Caki2 (cell line): ENCODE results near the gene ARPC1B. TPM values are rescaled to one million over a fixed set of nuclear protein-coding genes. Genes with fewer than 3 reads are reported as not detected.
"Not testable (repeated sequence)": the region's sequence is repeated elsewhere in the genome, so short reads cannot be mapped to it uniquely, and the experiment has no call there.

Experiments used
- DNase-seq: peaks from one replicate; pipeline ENCODE4 v3.0.0-alpha.2; 2015; ENCODE audit warnings: low read depth
- in situ Hi-C: cut with HindIII; loops from 2 replicates; pipeline ENCODE4 v1.10.0; 2016; ENCODE audit warnings: low sequenced_read_pairs, low pct_unique_long_range_greater_than_20kb, mixed read lengths
- total RNA-seq: library from RNA; depleted of rRNA; stranded (reverse); fragments of >200 nt; shearing (Covaris generic); gene quantifications from 2 replicates; pipeline ENCODE4 v1.2.3, GENCODE V29; 2014; ENCODE audit warnings: low replicate concordance; rRNA removed

The ARPC1B gene
- total RNA-seq, 1 experiment from 2014 or later = 491 TPM

DNA sequence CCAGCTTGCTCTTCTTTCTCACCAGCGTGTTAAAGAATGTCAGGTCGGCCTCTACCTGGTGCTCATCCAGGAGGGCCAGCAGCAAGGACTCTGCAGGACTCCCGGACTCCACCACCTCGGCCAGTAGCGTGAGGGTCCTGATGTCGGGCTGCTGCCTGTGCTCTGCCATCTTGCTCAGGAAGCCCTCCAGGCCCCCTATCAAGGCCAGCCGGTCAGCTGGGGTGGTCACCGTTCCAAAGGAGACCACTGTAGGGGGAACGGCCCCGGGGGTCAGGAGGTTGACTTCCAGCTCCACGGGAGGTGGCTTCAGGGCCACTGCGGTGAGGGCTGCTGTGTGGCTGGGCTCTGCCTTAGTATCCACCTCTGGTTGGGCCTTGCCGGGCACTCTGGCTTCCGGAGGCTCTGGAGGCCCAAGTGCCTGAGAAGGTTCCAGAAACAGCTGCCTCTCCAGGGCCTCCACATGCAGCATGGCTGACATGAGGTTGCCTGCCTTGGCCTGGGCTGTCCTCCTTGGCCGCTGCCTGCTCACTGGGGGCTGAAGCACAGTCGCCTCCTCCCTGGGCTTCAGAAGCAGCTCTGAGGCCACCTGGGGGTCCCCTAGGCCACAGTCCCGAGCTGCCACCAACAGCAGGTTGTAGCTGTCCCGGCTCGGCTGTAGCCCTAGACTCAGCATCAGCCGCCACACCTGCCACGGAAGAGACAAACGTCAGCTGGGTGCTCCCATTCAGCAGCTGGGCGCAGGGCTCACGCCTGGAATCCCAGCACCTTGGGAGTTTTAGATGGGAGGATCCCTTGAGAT lies 50.6 kb downstream of the ARPC1B start:
- in situ Hi-C loops = no loop called here
- no peak for DNase-seq

DNA sequence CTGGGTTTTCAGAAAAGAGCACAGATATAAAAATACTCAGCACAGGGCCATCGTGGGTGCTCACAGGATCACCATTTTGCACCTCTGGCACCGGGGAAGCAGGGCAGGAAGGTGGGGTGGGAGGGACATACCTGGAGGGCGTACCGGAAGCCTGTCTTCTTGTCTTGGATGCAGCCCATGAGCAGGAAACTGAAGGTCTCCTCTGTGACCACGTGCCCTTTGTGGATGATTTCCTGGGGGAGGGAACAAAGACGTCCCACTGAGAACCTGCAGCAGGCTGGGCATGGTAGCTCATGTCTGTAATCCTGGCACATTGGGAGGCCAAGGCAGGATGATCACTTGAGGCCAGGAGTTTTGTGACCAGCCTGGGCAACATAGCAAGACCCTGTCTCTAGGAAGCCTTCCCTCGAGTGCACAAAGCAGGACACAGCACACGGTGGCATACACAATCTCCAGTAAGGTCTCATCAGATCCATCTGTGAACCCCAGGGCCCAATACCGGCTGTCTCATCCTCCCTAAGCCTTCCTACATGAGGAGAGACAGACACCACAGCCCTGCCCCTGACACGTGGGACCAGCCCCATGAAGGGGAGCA lies 54.5 kb downstream of the ARPC1B start:
- DNase-seq = no peak
- in situ Hi-C loops = no loop called here

DNA sequence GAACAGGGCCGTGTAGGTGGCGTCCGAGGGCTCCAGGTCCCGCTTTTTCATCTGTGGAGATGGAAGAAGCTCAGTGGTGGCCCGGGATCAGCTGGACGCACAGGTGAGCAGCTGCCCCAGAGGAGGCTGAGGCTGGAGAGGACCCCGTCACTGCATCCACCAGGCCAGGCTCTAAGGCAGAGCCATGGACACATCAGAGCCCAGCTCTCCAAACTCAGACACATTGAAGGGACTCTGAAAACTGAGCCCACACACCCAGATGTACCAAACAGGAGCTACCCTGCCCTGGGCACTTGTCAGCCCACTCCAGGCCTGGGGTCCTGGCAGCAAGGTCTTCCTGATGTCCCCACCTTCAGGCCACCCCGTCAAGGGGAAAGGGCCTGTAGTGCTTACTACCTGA lies 55.2 kb downstream of the ARPC1B start:
- in situ Hi-C loops = no loop called here
- DNase-seq = no peak

DNA sequence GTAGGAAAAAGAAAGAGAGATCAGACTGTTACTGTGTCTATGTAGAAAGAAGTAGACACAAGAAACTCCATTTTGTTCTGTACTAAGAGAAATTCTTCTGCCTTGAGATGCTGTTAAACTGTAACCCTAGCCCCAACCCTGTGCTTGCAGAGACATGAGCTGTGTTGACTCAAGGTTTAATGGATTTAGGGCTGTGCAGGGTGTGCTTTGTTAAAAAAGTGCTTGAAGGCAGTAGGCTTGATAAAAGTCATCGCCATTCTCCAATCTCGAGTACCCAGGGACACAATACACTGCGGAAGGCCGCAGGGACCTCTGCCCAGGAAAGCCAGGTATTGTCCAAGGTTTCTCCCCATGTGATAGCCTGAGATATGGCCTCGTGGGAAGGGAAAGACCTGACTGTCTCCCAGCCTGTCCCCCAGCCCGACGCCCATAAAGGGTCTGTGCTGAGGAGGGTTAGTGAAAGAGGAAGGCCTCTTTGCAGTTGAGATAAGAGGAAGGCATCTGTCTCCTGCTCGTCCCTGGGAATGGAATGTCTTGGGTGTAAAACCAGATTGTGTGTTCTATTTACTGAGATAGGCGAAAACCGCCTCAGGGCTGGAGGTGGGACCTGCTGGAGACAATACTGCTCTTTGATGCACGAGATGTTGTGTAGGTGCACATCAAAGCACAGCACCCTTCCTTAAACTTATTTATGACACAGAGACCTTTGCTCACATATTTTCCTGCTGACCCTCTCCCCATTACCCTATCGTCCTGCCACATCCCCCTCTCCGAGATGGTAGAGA lies 57.4 kb downstream of the ARPC1B start:
- DNase-seq, in situ Hi-C loops: not testable (repeated sequence)

DNA sequence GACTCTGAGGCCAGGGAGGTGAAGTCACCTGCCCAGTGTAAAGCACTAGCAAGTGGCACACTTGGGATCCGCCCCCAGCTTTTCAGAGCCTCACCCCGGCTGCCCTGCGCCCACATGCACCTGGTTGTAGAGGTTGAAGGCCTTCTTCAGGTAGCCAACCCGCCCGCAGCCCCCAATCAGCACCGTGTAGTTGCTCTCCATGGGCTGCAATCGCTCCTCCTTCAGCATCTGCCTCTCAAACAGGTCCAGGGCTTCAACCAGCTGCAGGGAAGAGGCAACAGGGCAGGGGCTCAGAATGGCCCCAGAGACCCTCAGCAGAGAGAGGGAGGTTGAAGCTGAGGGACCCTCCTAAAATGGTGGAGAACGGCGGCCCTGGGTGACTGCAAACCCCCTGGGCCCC lies 58.6 kb downstream of the ARPC1B start:
- no peak for DNase-seq
- in situ Hi-C loops = no loop called here

DNA sequence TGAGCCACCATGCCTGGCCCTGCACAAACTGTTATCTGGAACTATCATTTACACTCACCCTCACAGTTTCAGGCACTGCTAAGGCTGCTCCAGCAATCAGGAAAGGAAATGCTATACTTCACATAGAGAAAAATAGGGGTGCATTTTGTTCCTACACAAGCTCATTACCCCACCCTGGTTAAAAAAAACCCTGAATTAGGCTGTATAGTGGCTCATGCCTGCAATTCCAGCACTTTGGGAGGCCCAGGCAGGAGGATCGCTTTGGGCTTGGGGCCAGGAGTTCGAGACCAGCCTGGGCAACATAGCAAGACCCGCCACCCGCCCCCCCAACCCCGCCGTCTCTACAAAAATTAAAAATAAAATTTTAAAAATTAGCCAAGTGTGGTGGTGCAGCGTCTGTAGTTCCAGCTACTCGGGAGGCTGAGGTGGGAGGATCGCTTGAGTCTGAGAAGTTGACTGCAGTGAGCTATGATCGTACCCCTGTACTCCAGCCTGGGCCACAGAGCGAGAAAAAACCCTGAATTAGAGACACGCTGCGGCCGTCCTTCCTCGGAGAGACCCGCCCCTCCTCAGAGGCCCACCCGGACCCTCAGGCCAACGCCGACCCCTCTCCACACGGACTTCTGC lies 63.5 kb downstream of the ARPC1B start:
- DNase-seq = no peak
- in situ Hi-C loops = no loop called here

DNA sequence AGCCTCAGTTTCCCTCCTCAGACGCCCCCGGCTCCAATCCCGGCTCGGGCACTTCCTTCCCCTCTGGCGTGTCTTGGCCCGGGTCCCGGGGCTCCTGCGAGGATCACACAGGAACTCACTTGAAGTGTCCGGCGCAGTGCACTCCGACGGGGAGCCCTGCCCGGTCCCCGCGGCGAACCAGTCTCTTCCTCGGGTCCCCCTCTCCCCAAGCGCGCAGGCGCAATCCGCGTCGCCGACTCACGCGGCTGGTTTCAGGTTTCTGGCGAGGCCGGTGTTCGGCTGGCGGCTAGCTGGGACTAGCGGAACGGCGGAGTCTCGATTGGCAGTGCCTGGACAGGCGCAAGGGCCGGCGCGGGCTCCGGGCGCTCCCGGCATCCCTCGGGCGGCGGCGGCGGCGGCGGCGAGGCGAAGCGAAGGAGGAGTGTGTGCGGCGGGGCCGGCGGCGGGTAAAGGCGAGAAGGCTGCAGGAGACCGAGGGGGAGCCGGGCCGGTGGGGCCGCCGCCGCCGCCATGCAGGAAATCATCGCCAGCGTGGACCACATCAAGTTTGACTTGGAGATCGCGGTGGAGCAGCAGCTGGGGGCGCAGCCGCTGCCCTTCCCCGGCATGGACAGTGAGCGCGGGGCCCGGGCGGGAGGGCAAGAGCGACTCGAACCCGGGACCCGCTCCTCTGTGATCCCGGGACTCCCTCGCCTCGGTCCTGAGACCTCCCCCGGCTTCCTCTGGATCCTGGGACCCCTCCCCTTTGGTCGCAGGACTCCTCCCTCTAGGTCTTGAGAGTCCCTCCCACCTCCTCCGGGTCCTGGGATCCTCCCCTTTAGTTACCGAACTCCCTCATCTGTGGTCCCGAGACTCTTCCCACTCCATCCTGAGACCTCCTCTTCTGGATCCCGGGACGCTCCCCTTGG lies 64.3 kb downstream of the ARPC1B start, which contains the start of the genes CPSF4 and PTCD1:
Gene CPSF4, plus strand, starts transcription at position 371 of the 908 bp plus-strand sequence. Its CDS starts 140 bp downstream, at position 511.
Gene PTCD1, minus strand, starts transcription at position 226 of the 908 bp plus-strand sequence. CDS start 3,556 bp downstream, outside the sequence.
- peak; percentile 89 for DNase-seq
- in situ Hi-C loops = no loop called here

DNA sequence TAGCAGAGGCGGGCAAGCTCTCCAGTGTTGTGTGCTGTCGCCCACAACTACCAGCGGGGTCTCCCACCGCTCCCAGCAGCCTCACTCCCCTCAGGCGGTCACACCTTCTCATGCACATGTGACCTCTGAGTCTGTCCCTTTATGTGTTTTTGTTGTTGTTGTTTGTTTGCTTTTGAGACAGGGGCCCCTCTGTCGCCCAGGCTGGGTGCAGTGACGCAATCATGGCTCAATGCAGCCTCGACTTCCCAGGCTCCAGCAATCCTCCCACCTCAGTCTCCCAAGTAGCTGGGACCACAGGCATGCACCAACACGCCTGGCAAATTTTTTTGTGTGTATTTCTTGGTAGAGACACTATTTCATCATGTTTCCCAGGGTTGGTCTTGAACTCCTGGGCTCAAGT lies 65.7 kb downstream of the ARPC1B start:
- in situ Hi-C loops = no loop called here
- DNase-seq = no peak

Other genes starting within 250 kb of the ARPC1B start
- gene SMURF1, start 230.6 kb upstream of the ARPC1B start, total RNA-seq = 37.7 and 50.4 TPM in 2 replicates
- 1.1 and 2.3 TPM in 2 replicates for gene KPNA7, start 166.6 kb upstream of the ARPC1B start, total RNA-seq
- 0.09 and 0.24 TPM in 2 replicates for gene MYH16, start 101.9 kb upstream of the ARPC1B start, total RNA-seq
- gene ARPC1A, start 48.8 kb upstream of the ARPC1B start, total RNA-seq = 125 and 179 TPM in 2 replicates
- 144 and 213 TPM in 2 replicates for gene PDAP1, start 33.9 kb downstream of the ARPC1B start, total RNA-seq
- gene BUD31, start 34.2 kb downstream of the ARPC1B start, total RNA-seq = 73.2 and 100 TPM in 2 replicates
- gene PTCD1, start 64.1 kb downstream of the ARPC1B start, total RNA-seq = 7.3 and 14.2 TPM in 2 replicates
- 31.4 and 31.7 TPM in 2 replicates for gene CPSF4, start 64.2 kb downstream of the ARPC1B start, total RNA-seq
- gene ATP5MF, start 91.4 kb downstream of the ARPC1B start, total RNA-seq = 1,239 and 1,635 TPM in 2 replicates
- gene ZNF789, start 98.2 kb downstream of the ARPC1B start, total RNA-seq = 8.7 and 12.2 TPM in 2 replicates
- gene ZNF394, start 125.6 kb downstream of the ARPC1B start, total RNA-seq = 11.9 and 17.8 TPM in 2 replicates
- 5.3 and 6.7 TPM in 2 replicates for gene ZKSCAN5, start 129.9 kb downstream of the ARPC1B start, total RNA-seq
- 1.8 and 4.1 TPM in 2 replicates for gene FAM200A, start 177.4 kb downstream of the ARPC1B start, total RNA-seq
- 10.7 and 20.9 TPM in 2 replicates for gene ZNF655, start 183.9 kb downstream of the ARPC1B start, total RNA-seq
- not detected in 2 replicates for gene TMEM225B, start 223.5 kb downstream of the ARPC1B start, total RNA-seq
- 5.3 and 11.8 TPM in 2 replicates for gene ZSCAN25, start 242.2 kb downstream of the ARPC1B start, total RNA-seq